ENCODE measurements around the gene BSCL2. TPM values are rescaled to one million over a fixed set of nuclear protein-coding genes. Genes with fewer than 3 reads are reported as not detected.

Gene BSCL2
- polyA plus RNA-seq, 4 donors: 31.2 to 69.7 (median 50.4) TPM

- no peaks in the 10 kb centered on the region for H3K9me3 ChIP-seq (ENCODE audit: control insufficient read depth in 2 of 2, insufficient read depth in 1 of 2, low read depth in 1 of 2, low read length in 1 of 2)
- peak in 1 of 2 donors; percentile 28 for DNase-seq
- H3K4me3 ChIP-seq (ENCODE audit: low read depth in 1 of 3, low read length in 3 of 3): peak overlapping the region; percentile 81 to 83 (median 82)
- FAIRE-seq: no peak
- peak overlapping the region; percentile 90 to 95 (median 95) for H3K27ac ChIP-seq (ENCODE audit: low read depth in 1 of 3, low read length in 2 of 3)
- no peaks in the 10 kb centered on the region for H3K27me3 ChIP-seq (ENCODE audit: control insufficient read depth in 3 of 3, insufficient read depth in 3 of 3, low read length in 3 of 3)
- peaks cover 2 to 10% (median 2%) of the 10 kb centered on the region in 3 donors for H3K4me1 ChIP-seq (ENCODE audit: control insufficient read depth in 3 of 3, insufficient read depth in 2 of 3, low read depth in 1 of 3, low read length in 2 of 3)
- 0 to 1% (median 0%) methylated on average over 46 to 51 of the region's 51 CpGs for WGBS, 3 donors
- H3K36me3 ChIP-seq (ENCODE audit: control insufficient read depth in 3 of 3, insufficient read depth in 2 of 3, low read depth in 1 of 3, low read length in 3 of 3): peaks cover 14 to 32% (median 18%) of the 10 kb centered on the region in 3 donors
These were observed 19.1 kb upstream of the BSCL2 start for GRCh38 chr11:62726156-62726914.

- H3K4me1 ChIP-seq (ENCODE audit: control insufficient read depth in 3 of 3, insufficient read depth in 2 of 3, low read depth in 1 of 3, low read length in 2 of 3): peaks cover 2 to 10% (median 2%) of the 10 kb centered on the region in 3 donors
- peak overlapping the region; percentile 81 to 83 (median 82) for H3K4me3 ChIP-seq (ENCODE audit: low read depth in 1 of 3, low read length in 3 of 3)
- FAIRE-seq: no peak
- H3K27ac ChIP-seq (ENCODE audit: low read depth in 1 of 3, low read length in 2 of 3): peak overlapping the region; percentile 45 to 95 (median 90)
- peak; percentile 50 to 73 for DNase-seq
- peaks cover 11 to 31% (median 23%) of the 10 kb centered on the region in 3 donors for H3K36me3 ChIP-seq (ENCODE audit: control insufficient read depth in 3 of 3, insufficient read depth in 2 of 3, low read depth in 1 of 3, low read length in 3 of 3)
- WGBS, 3 donors: 0 to 1% (median 0%) methylated on average over 7 of the region's 7 CpGs
- no peaks in the 10 kb centered on the region for H3K27me3 ChIP-seq (ENCODE audit: control insufficient read depth in 3 of 3, insufficient read depth in 3 of 3, low read length in 3 of 3)
- H3K9me3 ChIP-seq (ENCODE audit: control insufficient read depth in 2 of 2, insufficient read depth in 1 of 2, low read depth in 1 of 2, low read length in 1 of 2): no peaks in the 10 kb centered on the region
These were observed 18.4 kb upstream of the BSCL2 start for GRCh38 chr11:62725646-62726045.

GRCh38 chr11:62724171-62724570, 16.9 kb upstream of the BSCL2 start:
- Histone ChIP-seq H3K27ac (ENCODE audit: low read depth in 1 of 3, low read length in 2 of 3) (no peak overlapping the region), H3K27me3 (ENCODE audit: control insufficient read depth in 3 of 3, insufficient read depth in 3 of 3, low read length in 3 of 3) (no peaks in the 10 kb centered on the region), H3K4me3 (ENCODE audit: low read depth in 1 of 3, low read length in 3 of 3) (peak overlapping the region in 2 of 3 donors; percentile 36 to 82), H3K36me3 (ENCODE audit: control insufficient read depth in 3 of 3, insufficient read depth in 2 of 3, low read depth in 1 of 3, low read length in 3 of 3) (peaks cover 17 to 44% (median 30%) of the 10 kb centered on the region in 3 donors), H3K4me1 (ENCODE audit: control insufficient read depth in 3 of 3, insufficient read depth in 2 of 3, low read depth in 1 of 3, low read length in 2 of 3) (peaks cover 0 to 8% (median 0%) of the 10 kb centered on the region in 3 donors), H3K9me3 (ENCODE audit: control insufficient read depth in 2 of 2, insufficient read depth in 1 of 2, low read depth in 1 of 2, low read length in 1 of 2) (no peaks in the 10 kb centered on the region)
- FAIRE-seq: no peak
- DNase-seq: no peak
- 11 to 42% (median 32%) methylated on average over 8 of the region's 8 CpGs for WGBS, 3 donors

- Histone ChIP-seq H3K4me3 (ENCODE audit: low read depth in 1 of 3, low read length in 3 of 3) (no peak overlapping the region), H3K36me3 (ENCODE audit: control insufficient read depth in 3 of 3, insufficient read depth in 2 of 3, low read depth in 1 of 3, low read length in 3 of 3) (peaks cover 19 to 61% (median 35%) of the 10 kb centered on the region in 3 donors), H3K27ac (ENCODE audit: low read depth in 1 of 3, low read length in 2 of 3) (no peak overlapping the region), H3K9me3 (ENCODE audit: control insufficient read depth in 2 of 2, insufficient read depth in 1 of 2, low read depth in 1 of 2, low read length in 1 of 2) (no peaks in the 10 kb centered on the region), H3K4me1 (ENCODE audit: control insufficient read depth in 3 of 3, insufficient read depth in 2 of 3, low read depth in 1 of 3, low read length in 2 of 3) (peaks cover 0 to 8% (median under 1%) of the 10 kb centered on the region in 3 donors), H3K27me3 (ENCODE audit: control insufficient read depth in 3 of 3, insufficient read depth in 3 of 3, low read length in 3 of 3) (no peaks in the 10 kb centered on the region)
- 70 to 84% (median 81%) methylated on average over 7 of the region's 7 CpGs for WGBS, 3 donors
- DNase-seq (no peak), FAIRE-seq (no peak)
These were observed 14.8 kb upstream of the BSCL2 start for GRCh38 chr11:62721994-62722393.

GRCh38 chr11:62719302-62719978, 12.2 kb upstream of the BSCL2 start:
- WGBS, 3 donors: 71 to 77% (median 71%) methylated on average over 2 of the region's 2 CpGs
- H3K27me3 ChIP-seq (ENCODE audit: control insufficient read depth in 3 of 3, insufficient read depth in 3 of 3, low read length in 3 of 3): no peaks in the 10 kb centered on the region
- no peaks in the 10 kb centered on the region for H3K9me3 ChIP-seq (ENCODE audit: control insufficient read depth in 2 of 2, insufficient read depth in 1 of 2, low read depth in 1 of 2, low read length in 1 of 2)
- no peak overlapping the region for H3K27ac ChIP-seq (ENCODE audit: low read depth in 1 of 3, low read length in 2 of 3)
- FAIRE-seq (no peak), DNase-seq (no peak)
- no peak overlapping the region for H3K4me3 ChIP-seq (ENCODE audit: low read depth in 1 of 3, low read length in 3 of 3)
- peaks cover 35 to 72% (median 55%) of the 10 kb centered on the region in 3 donors for H3K36me3 ChIP-seq (ENCODE audit: control insufficient read depth in 3 of 3, insufficient read depth in 2 of 3, low read depth in 1 of 3, low read length in 3 of 3)
- H3K4me1 ChIP-seq (ENCODE audit: control insufficient read depth in 3 of 3, insufficient read depth in 2 of 3, low read depth in 1 of 3, low read length in 2 of 3): peaks cover 0 to 21% (median 5%) of the 10 kb centered on the region in 3 donors

- peaks cover 4 to 35% (median 8%) of the 10 kb centered on the region in 3 donors for H3K4me1 ChIP-seq (ENCODE audit: control insufficient read depth in 3 of 3, insufficient read depth in 2 of 3, low read depth in 1 of 3, low read length in 2 of 3)
- peak overlapping the region in 1 of 3 donors; percentile 12 for H3K27ac ChIP-seq (ENCODE audit: low read depth in 1 of 3, low read length in 2 of 3)
- H3K9me3 ChIP-seq (ENCODE audit: control insufficient read depth in 2 of 2, insufficient read depth in 1 of 2, low read depth in 1 of 2, low read length in 1 of 2): no peaks in the 10 kb centered on the region
- H3K36me3 ChIP-seq (ENCODE audit: control insufficient read depth in 3 of 3, insufficient read depth in 2 of 3, low read depth in 1 of 3, low read length in 3 of 3): peaks cover 30 to 66% (median 41%) of the 10 kb centered on the region in 3 donors
- H3K4me3 ChIP-seq (ENCODE audit: low read depth in 1 of 3, low read length in 3 of 3): no peak overlapping the region
- FAIRE-seq (no peak), DNase-seq (no peak)
- WGBS, 3 donors: 90 to 93% (median 92%) methylated on average over 11 of the region's 11 CpGs
- no peaks in the 10 kb centered on the region for H3K27me3 ChIP-seq (ENCODE audit: control insufficient read depth in 3 of 3, insufficient read depth in 3 of 3, low read length in 3 of 3)
These were observed 9.6 kb upstream of the BSCL2 start for GRCh38 chr11:62716816-62717215.

GRCh38 chr11:62716206-62716605, 9.0 kb upstream of the BSCL2 start:
- DNase-seq (peak in 1 of 2 donors; percentile 35), FAIRE-seq (no peak)
- H3K4me3 ChIP-seq (ENCODE audit: low read depth in 1 of 3, low read length in 3 of 3): no peak overlapping the region
- 65 to 85% (median 71%) methylated on average over 5 of the region's 5 CpGs for WGBS, 3 donors
- H3K27me3 ChIP-seq (ENCODE audit: control insufficient read depth in 3 of 3, insufficient read depth in 3 of 3, low read length in 3 of 3): no peaks in the 10 kb centered on the region
- H3K27ac ChIP-seq (ENCODE audit: low read depth in 1 of 3, low read length in 2 of 3): no peak overlapping the region
- peaks cover 4 to 39% (median 8%) of the 10 kb centered on the region in 3 donors for H3K4me1 ChIP-seq (ENCODE audit: control insufficient read depth in 3 of 3, insufficient read depth in 2 of 3, low read depth in 1 of 3, low read length in 2 of 3)
- H3K36me3 ChIP-seq (ENCODE audit: control insufficient read depth in 3 of 3, insufficient read depth in 2 of 3, low read depth in 1 of 3, low read length in 3 of 3): peaks cover 28 to 67% (median 40%) of the 10 kb centered on the region in 3 donors
- no peaks in the 10 kb centered on the region for H3K9me3 ChIP-seq (ENCODE audit: control insufficient read depth in 2 of 2, insufficient read depth in 1 of 2, low read depth in 1 of 2, low read length in 1 of 2)

Measured in small intestine (tissue), 7 donors.